Neural cell (in vitro differentiated cells): Measurements from ENCODE around the gene TMEM176B.

Experiments used
- CTCF ChIP-seq: fragments of 450-650 bp; IDR thresholded peaks from 2 replicates; pipeline ENCODE4 v1.5.1; 2014; ENCODE audit warnings: antibody characterized with exemption, mild to moderate bottlenecking, moderate library complexity; ENCODE audit not compliant: poor library complexity, severe bottlenecking
- EP300 ChIP-seq: fragments of 450-650 bp; conservative IDR thresholded peaks from 2 replicates; pipeline ENCODE4 v1.6.1; 2014; ENCODE audit warnings: antibody characterized with exemption, mild to moderate bottlenecking, moderate library complexity; ENCODE audit not compliant: poor library complexity, severe bottlenecking
- EZH2 ChIP-seq: fragments of 200-600, 300-800 bp; shearing (Covaris generic), sonication (generic); IDR thresholded peaks from 2 replicates; pipeline ENCODE4 v1.6.1; 2014; ENCODE audit warnings: antibody characterized with exemption, low read length, borderline replicate concordance, mild to moderate bottlenecking; ENCODE audit not compliant: insufficient read depth, poor library complexity, severe bottlenecking
- POLR2AphosphoS5 ChIP-seq: IDR thresholded peaks from 2 replicates; pipeline ENCODE4 v1.6.1; 2012
- RAD21 ChIP-seq: fragments of 450-650 bp; conservative IDR thresholded peaks from 2 replicates; pipeline ENCODE4 v1.6.1; 2014; ENCODE audit warnings: antibody characterized with exemption, mild to moderate bottlenecking, moderate library complexity
- SMC3 ChIP-seq: fragments of 450-650 bp; conservative IDR thresholded peaks from 2 replicates; pipeline ENCODE4 v1.6.1; 2014; ENCODE audit warnings: antibody characterized with exemption, mild to moderate bottlenecking, moderate library complexity; ENCODE audit not compliant: poor library complexity

- TF ChIP-seq CTCF (no peak), EZH2 (no peak), POLR2AphosphoS5 (no peak), EP300 (no peak), RAD21 (no peak), SMC3 (no peak)
Measured at GRCh38 chr7:150791746-150792452, 8.3 kb downstream of the TMEM176B start.
